Cerebellar nuclear complex (tissue), 1 donor: ENCODE data around the gene KRTAP5-11.
"Not testable (repeated sequence)": the region's sequence is repeated elsewhere in the genome, so short reads cannot be mapped to it uniquely, and the experiment has no call there.

Source experiments
- DNase-seq, 2 experiments: peaks; one replicate each; lab custom pipeline; 2025; lab: John Stamatoyannopoulos, UW

Gene KRTAP5-11

GRCh38 chr11:71555508-71555907 is 27.2 kb downstream of the KRTAP5-11 start:
- no peak for DNase-seq

- DNase-seq = no peak
These were observed 27.7 kb downstream of the KRTAP5-11 start for GRCh38 chr11:71554996-71555395.

- no peak for DNase-seq
These were observed 31.0 kb downstream of the KRTAP5-11 start for GRCh38 chr11:71551711-71552110.

DNA sequence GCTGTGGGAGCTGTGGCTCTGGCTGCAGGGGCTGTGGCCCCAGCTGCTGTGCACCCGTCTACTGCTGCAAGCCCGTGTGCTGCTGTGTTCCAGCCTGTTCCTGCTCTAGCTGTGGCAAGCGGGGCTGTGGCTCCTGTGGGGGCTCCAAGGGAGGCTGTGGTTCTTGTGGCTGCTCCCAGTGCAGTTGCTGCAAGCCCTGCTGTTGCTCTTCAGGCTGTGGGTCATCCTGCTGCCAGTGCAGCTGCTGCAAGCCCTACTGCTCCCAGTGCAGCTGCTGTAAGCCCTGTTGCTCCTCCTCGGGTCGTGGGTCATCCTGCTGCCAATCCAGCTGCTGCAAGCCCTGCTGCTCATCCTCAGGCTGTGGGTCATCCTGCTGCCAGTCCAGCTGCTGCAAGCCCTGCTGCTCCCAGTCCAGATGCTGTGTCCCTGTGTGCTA is 33.9 kb downstream of the KRTAP5-11 start:
- no peak for DNase-seq

DNA sequence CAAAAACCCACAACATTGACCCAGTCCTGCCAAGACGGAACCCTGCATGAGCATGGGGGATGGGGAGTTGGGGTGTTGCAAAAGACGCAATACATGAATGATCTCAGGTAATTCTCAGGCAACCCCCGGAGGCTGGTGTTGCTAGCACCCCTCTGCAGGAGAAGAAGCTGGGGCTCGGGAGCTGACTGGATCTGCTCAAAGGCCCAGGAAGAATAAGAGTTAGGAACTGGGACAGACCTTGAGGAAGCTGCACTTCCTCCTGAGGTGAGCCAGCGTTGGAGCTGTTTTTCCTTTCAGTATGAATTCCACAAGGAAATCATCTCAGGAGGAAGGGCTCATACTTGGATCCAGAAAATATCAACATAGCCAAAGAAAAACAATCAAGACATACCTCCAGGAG is 34.6 kb downstream of the KRTAP5-11 start, which contains the start of gene KRTAP5-9:
Gene KRTAP5-9, plus strand, starts transcription at position 301 of the 400 bp plus-strand sequence. CDS start 238 bp downstream, outside the sequence.
- no peak for DNase-seq

- DNase-seq = no peak
These were observed 37.2 kb downstream of the KRTAP5-11 start for GRCh38 chr11:71545405-71545966.

DNA sequence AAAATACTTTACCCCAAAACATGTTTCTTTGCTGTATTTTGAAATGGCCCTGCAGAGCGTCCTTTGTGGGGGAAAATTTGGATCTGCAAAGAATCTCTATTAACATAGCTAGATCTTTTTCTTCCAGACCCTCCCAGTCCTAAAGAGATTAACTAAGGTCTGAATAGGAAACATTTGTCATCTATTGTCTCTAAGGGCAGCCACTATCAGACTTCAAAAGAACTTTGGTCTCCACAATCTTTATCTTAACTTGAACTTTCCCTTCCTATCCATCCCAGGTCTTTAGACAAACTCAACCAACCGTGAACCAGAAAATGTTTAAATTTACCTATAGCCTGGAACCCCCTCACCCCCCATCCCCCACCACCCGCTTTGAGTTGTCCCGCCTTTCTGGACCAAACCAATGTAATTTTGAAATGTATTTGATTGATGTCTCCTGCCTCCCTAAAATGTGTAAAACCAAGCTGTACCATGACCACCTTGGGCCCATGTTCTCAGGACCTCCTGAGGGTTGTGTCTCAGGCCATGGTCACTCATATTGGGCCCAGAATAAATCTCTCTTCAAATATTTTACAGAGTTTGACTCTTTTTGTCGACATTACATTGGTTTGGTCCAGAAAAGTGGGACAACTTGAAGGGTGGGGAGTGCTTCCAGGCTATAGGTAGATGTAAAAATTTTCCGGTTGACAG is 38.0 kb downstream of the KRTAP5-11 start:
- no peak for DNase-seq

DNA sequence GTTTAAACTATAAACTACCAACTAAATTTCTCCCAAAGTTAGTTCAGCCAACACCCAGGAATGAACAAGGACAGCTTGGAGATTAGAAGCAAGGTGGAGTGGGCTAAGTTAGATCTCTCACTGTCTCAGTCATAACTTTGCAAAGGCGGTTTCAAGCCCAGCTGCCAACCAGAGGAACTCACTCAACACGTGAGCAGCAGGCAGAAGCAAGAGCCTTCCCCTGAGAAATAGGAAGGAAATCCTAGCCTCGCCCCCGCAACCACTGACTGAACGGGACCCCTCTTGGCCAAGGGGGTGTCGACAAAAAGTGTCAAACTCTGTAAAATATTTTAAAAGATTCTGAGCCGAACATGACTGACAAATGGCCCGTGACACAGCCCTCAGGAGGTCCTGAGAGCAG is 38.8 kb downstream of the KRTAP5-11 start:
- no peak for DNase-seq

- DNase-seq = no peak
These were observed 39.5 kb downstream of the KRTAP5-11 start for GRCh38 chr11:71542879-71543777.

DNA sequence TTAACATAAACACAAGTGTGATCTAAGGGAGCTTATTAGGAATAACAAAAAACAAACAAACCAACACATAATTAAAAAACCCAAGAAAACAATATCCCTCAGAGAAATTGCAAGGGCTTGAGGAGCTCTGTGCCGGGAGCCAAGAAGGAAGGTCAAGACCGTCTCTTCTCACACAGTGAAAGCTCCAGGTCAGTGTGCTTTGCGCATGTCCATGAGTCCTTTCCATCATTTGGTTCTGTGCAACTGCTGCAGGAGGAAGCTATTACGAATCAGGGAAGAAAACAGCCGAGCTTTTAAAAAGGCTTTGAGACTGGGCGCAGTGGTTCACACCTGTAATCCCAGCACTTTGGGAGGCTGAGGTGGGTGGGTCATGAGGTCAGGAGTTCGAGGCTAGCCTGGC is 40.3 kb downstream of the KRTAP5-11 start:
- no peak for DNase-seq

GRCh38 chr11:71540521-71541304 is 42.0 kb downstream of the KRTAP5-11 start:
- not testable (repeated sequence) for DNase-seq

- not testable (repeated sequence) for DNase-seq
These were observed 42.7 kb downstream of the KRTAP5-11 start for GRCh38 chr11:71539971-71540370.

DNA sequence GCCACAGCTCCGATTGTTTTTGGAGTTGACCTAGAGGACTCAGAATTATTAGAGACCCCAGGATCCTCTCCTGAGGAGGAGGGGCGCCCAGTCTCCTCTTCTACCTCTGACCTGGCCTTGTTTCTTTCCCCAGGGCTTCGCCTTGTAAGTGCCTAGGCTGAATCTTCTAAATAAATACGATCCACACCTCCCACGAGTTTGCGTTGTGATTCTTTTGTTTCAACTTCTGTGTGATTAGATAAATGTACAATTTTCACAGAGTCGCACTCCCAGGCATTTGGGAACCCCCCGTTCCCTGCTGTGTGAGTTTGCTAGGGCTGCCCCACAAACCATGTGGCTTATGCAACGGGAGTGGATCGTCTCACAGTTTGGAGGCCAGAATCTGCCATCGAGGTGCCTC is 43.7 kb downstream of the KRTAP5-11 start:
- DNase-seq = no peak

DNA sequence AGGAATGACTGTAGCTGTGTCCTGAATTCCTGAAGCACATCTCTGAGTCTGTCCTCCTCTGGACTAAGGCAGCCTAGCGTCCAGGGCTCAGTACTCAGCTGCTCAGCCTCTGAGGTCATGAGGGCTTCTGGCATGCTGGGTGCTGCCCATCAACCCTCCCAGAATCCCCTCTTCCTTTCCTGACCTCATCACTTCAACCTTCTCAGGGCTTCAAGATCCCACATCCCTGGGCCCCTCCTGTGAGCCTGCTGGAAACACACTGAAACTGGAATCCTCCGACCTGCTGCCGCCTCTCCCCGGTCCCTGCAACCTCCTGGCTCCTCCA is 44.0 kb downstream of the KRTAP5-11 start:
- DNase-seq = no peak

- not testable (repeated sequence) for DNase-seq
These were observed 44.6 kb downstream of the KRTAP5-11 start, which contains the start of gene KRTAP5-8 for GRCh38 chr11:71537977-71538665. KRTAP5-8 (plus strand) TSS chr11:71538025; CDS start chr11:71538056, 31 bp downstream.

DNA sequence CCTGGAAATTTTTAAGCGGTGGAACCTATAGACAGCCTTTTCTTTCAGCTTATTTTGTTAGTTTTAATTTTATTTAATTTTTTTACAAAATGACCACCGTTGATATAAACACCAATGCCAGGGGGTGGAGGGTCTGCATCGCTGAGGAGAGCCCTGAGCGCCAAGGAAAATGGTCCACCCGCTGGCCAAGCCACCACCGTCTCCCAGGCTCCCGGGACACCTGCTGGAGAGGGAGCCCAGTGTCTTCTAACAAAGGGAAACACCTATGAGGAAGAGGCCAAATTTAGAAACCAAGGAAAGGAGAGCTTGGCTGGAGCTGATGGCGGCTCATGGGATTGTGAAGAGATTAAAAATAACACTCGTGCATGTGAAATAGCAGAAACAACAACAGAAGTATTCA is 45.1 kb downstream of the KRTAP5-11 start:
- DNase-seq = no peak

GRCh38 chr11:71535825-71536224 is 46.9 kb downstream of the KRTAP5-11 start:
- no peak for DNase-seq

DNA sequence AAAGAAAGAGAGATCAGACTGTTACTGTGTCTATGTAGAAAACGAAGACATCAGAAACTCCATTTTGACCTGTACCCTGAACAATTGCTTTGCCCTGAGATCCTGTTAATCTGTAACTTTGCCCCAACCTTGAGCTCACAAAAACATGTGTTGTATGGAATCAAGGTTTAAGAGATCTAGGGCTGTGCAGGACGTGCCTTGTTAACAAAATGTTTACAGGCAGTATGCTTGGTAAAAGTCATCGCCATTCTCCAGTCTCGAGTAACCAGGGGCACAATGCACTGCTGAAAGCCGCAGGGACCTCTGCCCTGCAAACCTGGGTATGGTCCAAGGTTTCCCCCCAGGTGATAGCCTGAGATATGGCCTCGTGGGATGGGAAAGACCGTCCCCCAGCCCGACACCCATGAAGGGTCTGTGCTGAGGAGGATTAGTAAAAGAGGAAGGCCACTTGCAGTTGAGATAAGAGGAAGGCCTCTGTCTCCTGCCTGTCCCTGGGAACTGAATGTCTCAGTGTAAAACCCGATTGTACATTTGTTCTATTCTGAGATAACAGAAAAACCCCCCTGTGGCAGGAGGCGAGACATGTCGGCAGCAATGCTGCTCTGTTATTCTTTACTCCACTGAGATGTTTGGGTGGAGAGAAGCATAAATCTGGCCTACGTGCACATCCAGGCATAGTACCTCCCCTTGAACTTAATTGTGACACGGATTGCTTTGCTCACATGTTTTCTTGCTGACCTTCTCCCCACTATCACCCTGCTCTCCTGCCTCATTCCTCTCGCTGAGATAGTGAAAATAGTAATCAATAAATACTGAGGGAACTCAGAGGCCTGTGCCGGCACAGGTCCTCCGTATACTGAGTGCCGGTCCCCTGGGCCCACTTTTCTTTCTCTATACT is 47.7 kb downstream of the KRTAP5-11 start:
- DNase-seq = not testable (repeated sequence)

- no peak for DNase-seq
These were observed 50.6 kb downstream of the KRTAP5-11 start for GRCh38 chr11:71532036-71532610.
